Keratinocyte (primary cell): ENCODE results near the gene XPO1.

ENCODE experiments used
- EZH2 ChIP-seq: IDR thresholded peaks from one replicate; pipeline ENCODE4 v1.6.1; 2012; ENCODE audit warnings: inconsistent platforms, mild to moderate bottlenecking, low read length, moderate library complexity
- TF ChIP-seq, protein P1 (sequence below), 3 experiments: IDR thresholded peaks in 1 of 3; conservative IDR thresholded peaks in 1 of 3; optimal IDR thresholded peaks in 1 of 3; 2 replicates in 2 of 3; 3 replicates in 1 of 3; pipeline versions ENCODE3 to v1.5.1; 2011; ENCODE audit warnings: low read length in 3 of 3, mild to moderate bottlenecking in 3 of 3, moderate library complexity in 2 of 3, control low read depth in 1 of 3, inconsistent platforms in 1 of 3; ENCODE audit not compliant: insufficient read depth in 2 of 3; ENCODE audit errors: extremely low read depth in 1 of 3

DNA sequence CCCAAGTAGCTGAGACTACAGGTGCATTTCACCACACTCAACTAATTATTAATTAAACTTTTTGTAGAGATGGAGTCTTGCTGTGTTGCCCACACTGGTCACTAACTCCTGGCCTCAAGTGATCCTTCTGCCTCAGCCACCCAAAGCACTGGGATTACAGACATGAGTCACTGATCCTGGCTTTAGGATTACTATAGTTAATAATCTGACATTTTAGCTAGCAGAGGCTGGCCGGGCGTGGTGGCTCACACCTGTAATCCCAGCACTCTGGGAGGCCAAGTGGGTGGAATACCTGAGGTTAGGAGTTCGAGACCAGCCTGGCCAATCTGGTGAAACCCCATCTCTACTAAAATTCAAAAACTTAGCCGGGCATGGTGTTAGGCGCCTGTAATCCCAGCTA is 106.8 kb downstream of the XPO1 start:
- TF ChIP-seq, protein P1, sequence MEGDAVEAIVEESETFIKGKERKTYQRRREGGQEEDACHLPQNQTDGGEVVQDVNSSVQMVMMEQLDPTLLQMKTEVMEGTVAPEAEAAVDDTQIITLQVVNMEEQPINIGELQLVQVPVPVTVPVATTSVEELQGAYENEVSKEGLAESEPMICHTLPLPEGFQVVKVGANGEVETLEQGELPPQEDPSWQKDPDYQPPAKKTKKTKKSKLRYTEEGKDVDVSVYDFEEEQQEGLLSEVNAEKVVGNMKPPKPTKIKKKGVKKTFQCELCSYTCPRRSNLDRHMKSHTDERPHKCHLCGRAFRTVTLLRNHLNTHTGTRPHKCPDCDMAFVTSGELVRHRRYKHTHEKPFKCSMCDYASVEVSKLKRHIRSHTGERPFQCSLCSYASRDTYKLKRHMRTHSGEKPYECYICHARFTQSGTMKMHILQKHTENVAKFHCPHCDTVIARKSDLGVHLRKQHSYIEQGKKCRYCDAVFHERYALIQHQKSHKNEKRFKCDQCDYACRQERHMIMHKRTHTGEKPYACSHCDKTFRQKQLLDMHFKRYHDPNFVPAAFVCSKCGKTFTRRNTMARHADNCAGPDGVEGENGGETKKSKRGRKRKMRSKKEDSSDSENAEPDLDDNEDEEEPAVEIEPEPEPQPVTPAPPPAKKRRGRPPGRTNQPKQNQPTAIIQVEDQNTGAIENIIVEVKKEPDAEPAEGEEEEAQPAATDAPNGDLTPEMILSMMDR (optimal IDR thresholded peaks at IDR 0.05 in 1 of 3, IDR thresholded peaks at IDR 0.05 in 1 of 3, conservative IDR thresholded peaks at IDR 0.05 in 1 of 3; ENCODE audit: extremely low read depth in 1 of 3, insufficient read depth in 2 of 3, low read length in 3 of 3): no peak
- no peak for TF ChIP-seq EZH2
